NCI-H226 (cell line): ENCODE data around the gene IFNL1.
"Not testable (repeated sequence)": the region's sequence is repeated elsewhere in the genome, so short reads cannot be mapped to it uniquely, and the experiment has no call there.

Source experiments
- DNase-seq: peaks from one replicate; pipeline ENCODE4 v3.0.0-alpha.2; 2015

IFNL1 gene

GRCh38 chr19:39296055-39296645 is at the start of gene IFNL1:
TSS of gene IFNL1 (plus strand) at chr19:39296407. CDS start at chr19:39296422, 15 bp downstream.
- no peak for DNase-seq

- no peak for DNase-seq
Observed at GRCh38 chr19:39246951-39247669, 49.1 kb upstream of the IFNL1 start.

DNA sequence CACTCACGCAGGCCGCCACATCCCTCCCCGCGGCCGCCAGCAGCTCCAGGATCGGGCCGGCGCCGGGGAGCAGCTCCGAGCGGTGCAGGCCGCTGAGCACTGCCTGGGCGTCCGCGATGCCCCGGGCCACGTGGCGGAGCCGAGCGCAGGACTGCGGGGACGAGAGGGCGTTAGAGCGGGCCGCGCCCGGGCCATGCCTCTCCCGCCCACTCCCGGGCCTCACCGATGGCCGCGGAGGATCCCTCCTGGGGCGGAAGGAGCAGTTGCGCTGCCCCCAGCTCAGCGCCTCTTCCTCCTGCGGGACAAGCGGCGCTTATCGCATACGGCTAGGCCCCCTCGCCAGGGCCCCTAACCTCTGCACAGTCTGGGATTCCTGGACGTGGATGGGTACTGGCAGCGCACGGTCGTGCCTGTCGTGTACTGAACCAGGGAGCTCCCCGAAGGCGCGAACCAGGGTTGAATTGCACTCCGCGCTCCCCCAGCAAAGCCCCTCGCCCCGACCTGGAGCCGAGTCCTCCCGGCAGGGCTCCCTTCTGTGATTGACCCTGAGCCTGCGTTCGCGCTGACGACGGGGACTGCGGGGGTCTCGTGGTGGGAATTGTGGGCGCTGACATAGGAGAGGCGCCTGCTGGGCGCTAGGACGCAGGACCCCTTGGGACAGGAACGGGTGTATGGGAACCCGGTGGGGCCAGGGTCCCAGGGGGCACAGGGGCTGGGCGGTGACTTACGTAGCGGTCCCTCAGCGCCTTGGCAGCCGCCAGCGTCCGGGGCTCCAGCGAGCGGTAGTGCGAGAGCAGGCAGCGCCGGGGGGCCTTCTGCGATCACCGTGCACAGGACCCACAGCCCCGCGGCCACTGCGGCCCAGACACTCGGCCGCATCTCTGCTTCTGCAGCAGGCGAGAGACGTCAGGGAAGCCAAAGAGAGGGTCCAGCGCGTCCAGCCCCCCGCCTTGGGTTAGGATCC is 48.2 kb upstream of the IFNL1 start:
- DNase-seq: no peak

DNA sequence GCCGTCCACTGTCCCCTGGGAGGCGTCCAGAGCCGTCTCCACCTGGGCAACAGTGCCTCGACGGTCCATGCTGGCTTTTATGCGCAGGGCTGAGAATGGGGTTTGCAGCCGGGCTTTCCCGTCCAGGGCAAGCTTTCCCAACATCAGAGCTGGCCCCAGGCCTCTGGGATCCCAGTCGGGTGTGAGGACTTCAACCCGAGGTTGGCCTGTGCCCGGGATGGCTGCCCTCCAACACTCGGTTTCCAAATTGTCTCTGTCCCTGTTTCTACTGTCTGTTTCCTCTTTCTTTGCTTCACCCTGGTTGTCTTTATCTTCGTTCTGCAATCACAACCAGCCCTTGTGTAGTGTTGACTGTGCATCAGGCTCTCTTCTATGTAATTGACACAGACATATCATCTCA is 47.4 kb upstream of the IFNL1 start, which contains the start of gene IFNL4:
Gene IFNL4, minus strand, starts transcription at position 51 of the 400 bp plus-strand sequence.
- DNase-seq: no peak

DNA sequence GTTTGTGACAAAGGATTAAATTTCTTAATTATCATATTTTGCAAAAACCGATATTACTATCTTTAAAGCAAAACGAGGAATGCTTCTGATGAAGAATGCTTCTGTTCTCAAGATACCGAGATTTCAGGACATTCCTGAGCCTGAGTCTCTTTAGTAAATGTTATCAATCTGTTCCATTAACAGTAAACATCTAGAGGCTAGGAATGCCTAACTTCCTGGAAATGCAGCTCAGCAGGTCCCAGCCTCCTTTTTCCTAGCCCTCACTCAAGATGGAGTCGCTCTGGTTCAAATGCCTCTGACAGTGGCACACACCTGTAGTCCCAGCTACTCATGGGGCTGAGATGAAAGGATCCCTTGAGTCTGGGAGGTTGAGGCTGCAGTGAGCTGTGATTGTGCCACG is 45.1 kb upstream of the IFNL1 start:
- no peak for DNase-seq

GRCh38 chr19:39251846-39252245 is 44.4 kb upstream of the IFNL1 start:
- no peak for DNase-seq

- no peak for DNase-seq
Observed at GRCh38 chr19:39252458-39252857, 43.7 kb upstream of the IFNL1 start.

GRCh38 chr19:39253374-39254149 is 42.6 kb upstream of the IFNL1 start:
- no peak for DNase-seq

DNA sequence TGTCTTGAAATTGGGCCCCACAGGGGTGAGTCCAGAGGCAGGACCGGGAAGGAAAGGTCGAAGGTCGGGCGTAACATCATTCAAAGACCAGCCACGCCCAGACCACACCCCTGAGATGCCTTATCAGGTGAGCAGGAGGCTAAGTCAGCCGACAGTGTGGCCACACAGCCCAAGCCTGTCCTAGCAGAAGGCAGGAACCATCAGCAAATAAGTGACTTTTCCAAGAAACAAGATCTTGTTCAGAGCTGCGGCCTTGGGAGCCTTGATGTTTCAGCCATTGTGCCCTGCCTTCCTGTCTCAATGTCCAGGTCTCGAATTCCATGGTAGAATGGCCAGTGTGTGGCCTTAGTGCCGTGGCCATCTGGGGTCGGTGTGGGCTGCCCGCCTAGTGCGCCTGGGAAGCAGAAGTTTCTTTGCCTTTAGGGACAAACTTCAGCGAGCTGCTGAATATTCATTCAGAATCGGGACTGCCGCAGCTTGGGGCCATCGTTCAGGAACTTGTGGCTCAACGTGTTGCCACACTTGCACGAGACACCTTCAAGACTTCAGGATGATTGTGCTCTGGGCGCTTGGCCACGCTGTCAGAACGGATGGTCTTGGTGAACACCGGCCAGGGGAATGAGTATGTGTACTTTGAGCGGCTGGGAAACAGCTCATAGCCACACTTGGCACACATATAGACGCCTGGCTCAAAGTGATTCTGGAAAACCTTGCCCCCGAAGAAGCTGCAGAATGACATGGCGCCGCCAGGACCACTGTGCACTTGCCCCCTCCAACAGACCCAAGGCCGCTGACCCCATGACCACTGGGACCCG is 41.5 kb upstream of the IFNL1 start:
- DNase-seq: no peak

DNA sequence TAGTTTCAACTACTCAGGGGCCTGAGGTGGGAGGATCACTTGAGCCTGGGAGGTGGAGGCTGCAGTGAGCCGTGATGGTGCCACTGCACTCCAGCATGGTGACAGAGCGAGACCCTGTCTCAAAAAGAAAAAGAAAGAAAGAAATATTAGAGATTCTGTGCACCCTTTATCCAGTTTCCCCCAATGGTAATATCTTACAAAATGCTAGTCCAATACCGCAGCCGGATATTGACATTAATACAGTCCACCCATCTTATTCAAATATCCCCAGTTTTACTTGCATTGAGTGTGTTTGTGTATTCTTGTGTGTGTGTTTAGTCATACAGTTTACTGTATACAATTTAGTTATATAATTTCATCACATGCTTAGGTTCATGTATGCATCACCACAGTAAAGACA is 39.0 kb upstream of the IFNL1 start:
- no peak for DNase-seq

- DNase-seq: no peak
Observed at GRCh38 chr19:39261704-39262103, 34.5 kb upstream of the IFNL1 start.

DNA sequence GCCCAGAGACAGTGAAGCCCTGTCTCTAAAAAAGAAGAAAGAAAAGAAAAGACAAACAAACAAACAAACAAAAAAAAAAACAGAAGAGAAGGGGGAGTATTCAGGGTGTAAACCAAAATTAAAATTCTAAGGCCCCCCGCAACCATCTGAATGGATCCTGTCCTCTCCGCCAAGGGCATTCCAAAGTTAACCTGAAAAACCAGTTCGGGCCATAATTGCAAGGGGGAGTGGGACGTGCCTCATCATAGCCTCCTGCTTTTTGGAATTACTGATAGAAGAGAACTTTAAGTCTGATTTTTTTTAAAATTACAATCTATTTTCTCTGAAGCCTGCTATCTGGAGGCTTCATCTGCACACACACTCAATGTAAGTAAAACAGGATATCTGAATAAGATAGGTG is 33.7 kb upstream of the IFNL1 start:
- no peak for DNase-seq

- DNase-seq: no peak
Observed at GRCh38 chr19:39263912-39264305, 32.3 kb upstream of the IFNL1 start.

- no peak for DNase-seq
Observed at GRCh38 chr19:39264306-39265290, 31.6 kb upstream of the IFNL1 start.

GRCh38 chr19:39265321-39265916 is 30.8 kb upstream of the IFNL1 start:
- no peak for DNase-seq

GRCh38 chr19:39268085-39268484 is 28.1 kb upstream of the IFNL1 start, which contains the start of gene IFNL2:
TSS of gene IFNL2 (plus strand) at chr19:39268396. CDS start at chr19:39268569, 173 bp downstream.
- DNase-seq: not testable (repeated sequence)

DNA sequence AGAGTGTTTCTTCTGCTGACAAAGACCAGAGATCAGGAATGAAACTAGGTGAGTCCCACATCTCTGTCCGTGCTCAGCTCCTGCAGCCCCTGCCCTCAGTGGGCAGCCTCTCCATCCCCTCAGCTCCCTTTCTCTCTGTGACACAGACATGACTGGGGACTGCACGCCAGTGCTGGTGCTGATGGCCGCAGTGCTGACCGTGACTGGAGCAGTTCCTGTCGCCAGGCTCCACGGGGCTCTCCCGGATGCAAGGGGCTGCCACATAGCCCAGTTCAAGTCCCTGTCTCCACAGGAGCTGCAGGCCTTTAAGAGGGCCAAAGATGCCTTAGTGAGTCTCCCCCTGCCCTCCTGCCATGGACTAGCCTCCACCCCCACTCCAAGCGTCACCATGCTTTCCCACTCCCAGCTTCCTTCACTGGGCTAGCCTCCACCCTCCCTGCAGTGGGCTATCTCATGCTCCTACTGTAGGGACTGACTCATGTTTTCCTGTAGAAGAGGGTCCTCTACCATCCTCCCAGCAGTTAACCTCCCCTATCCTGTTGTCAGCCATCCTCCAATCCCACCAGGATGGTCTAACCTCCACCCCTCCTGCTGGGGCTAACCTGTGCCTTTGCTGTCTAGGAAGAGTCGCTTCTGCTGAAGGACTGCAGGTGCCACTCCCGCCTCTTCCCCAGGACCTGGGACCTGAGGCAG is 27.5 kb upstream of the IFNL1 start:
- not testable (repeated sequence) for DNase-seq

DNA sequence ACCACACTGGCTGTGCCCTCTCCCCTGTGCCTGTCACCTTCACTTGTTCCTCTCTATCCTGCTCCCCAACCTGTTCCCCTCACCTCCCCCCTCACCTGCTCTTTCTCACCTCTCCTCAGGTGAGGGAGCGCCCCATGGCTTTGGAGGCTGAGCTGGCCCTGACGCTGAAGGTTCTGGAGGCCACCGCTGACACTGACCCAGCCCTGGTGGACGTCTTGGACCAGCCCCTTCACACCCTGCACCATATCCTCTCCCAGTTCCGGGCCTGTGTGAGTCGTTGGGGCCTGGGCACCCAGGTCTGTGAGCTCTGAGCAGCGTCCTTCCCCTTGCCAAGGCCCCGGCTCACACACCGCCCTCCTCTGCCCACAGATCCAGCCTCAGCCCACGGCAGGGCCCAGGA is 26.8 kb upstream of the IFNL1 start:
- DNase-seq: not testable (repeated sequence)
